ENCODE measurements around the gene TEX30. TPM values are rescaled to one million over a fixed set of nuclear protein-coding genes. Genes with fewer than 3 reads are reported as not detected.

TEX30 gene
- total RNA-seq, 1 donor from 2014 or later: 5.8 TPM

- no peaks in the 10 kb centered on the region for H3K36me3 ChIP-seq
- no peaks in the 10 kb centered on the region for H3K9me3 ChIP-seq
- TF ChIP-seq CTCF (IDR thresholded peaks at IDR 0.05): peak; percentile 84
- peak overlapping the region; percentile 85 for H3K27ac ChIP-seq
- H3K4me1 ChIP-seq: peaks cover 22% of the 10 kb centered on the region
- intact Hi-C loops (cut with DNase I): no loop called here
- ATAC-seq (peak; percentile 94 to 95), DNase-seq (peak; percentile 88)
- H3K4me3 ChIP-seq: peak overlapping the region; percentile 89
- H3K27me3 ChIP-seq (ENCODE audit: low read depth): no peaks in the 10 kb centered on the region
Measured at GRCh38 chr13:102800145-102801041, 26.8 kb upstream of the TEX30 start.

GRCh38 chr13:102799426-102800144 is 26.0 kb upstream of the TEX30 start:
- Histone ChIP-seq H3K4me3 (peak overlapping the region; percentile 89), H3K9me3 (no peaks in the 10 kb centered on the region), H3K27ac (peak overlapping the region; percentile 85), H3K4me1 (peaks cover 22% of the 10 kb centered on the region), H3K27me3 (ENCODE audit: low read depth) (no peaks in the 10 kb centered on the region), H3K36me3 (no peaks in the 10 kb centered on the region)
- intact Hi-C loops (cut with DNase I): no loop called here
- DNase-seq (peak; percentile 52), ATAC-seq (peak; percentile 53 to 56)
- no peak for TF ChIP-seq CTCF (IDR thresholded peaks at IDR 0.05)

- peak; percentile 95 to 96 for ATAC-seq
- peak within 1 kb of the TSS; percentile 85 for H3K27ac ChIP-seq
- intact Hi-C loops (cut with DNase I): no loop called here
Measured at GRCh38 chr13:102798581-102799425, 25.2 kb upstream of the TEX30 start, which contains the start of the genes BIVM and POGLUT2. TSS of gene BIVM (plus strand) at chr13:102799119. CDS start at chr13:102807268, 8,149 bp downstream. TSS of gene POGLUT2 (minus strand) at chr13:102798976. CDS start at chr13:102798670, 306 bp downstream.

GRCh38 chr13:102793611-102794355 is 20.2 kb upstream of the TEX30 start:
- Histone ChIP-seq H3K4me1 (peaks cover 8% of the 10 kb centered on the region), H3K9me3 (no peaks in the 10 kb centered on the region), H3K27me3 (ENCODE audit: low read depth) (no peaks in the 10 kb centered on the region), H3K36me3 (peaks cover 17% of the 10 kb centered on the region), H3K27ac (no peak overlapping the region), H3K4me3 (no peak overlapping the region)
- DNase-seq: no peak
- no peak for TF ChIP-seq CTCF (IDR thresholded peaks at IDR 0.05)
- ATAC-seq: no peak
- intact Hi-C loops (cut with DNase I): no loop called here

More at GRCh38 chr13:102798581-102799425, 25.2 kb upstream of the TEX30 start, which contains the start of the genes BIVM and POGLUT2:
- Histone ChIP-seq H3K4me1 (peaks cover 22% of the 10 kb centered on the region), H3K4me3 (peak within 1 kb of the TSS; percentile 89), H3K36me3 (no peaks in the 10 kb centered on the region), H3K9me3 (no peaks in the 10 kb centered on the region), H3K27me3 (ENCODE audit: low read depth) (no peaks in the 10 kb centered on the region)
- TF ChIP-seq CTCF (IDR thresholded peaks at IDR 0.05): no peak
- DNase-seq: peak; percentile 92

Data from lower lobe of right lung (tissue), 2 donors.